Activated CD8-positive, alpha-beta T cell treated with anti-CD3 and anti-CD28 coated beads, Interleukin-2, amount 10 ng/mL, durations not matched to agents 7 days and 5 days (primary cell): Measurements from ENCODE around the gene MILR1. TPM values are rescaled to one million over a fixed set of nuclear protein-coding genes. Genes with fewer than 3 reads are reported as not detected.

Experiments used
- ATAC-seq: fragments of 150-1000 bp; cut with Tn5 transposase; one replicate; pipeline ENCODE4 v1.10.0; 2021; ENCODE audit warnings: moderate library complexity
- CTCF ChIA-PET: fragments of 350-600 bp; sonication (Branson Sonifier 250); formaldehyde crosslinking; loops from one replicate; lab custom pipeline; 2021; ENCODE audit warnings: antibody characterized with exemption; lab: Charles Lee
- POLR2A ChIA-PET: fragments of 350-600 bp; sonication (Branson Sonifier 250); formaldehyde crosslinking; loops from one replicate; lab custom pipeline; 2021; ENCODE audit warnings: antibody characterized with exemption; lab: Charles Lee
- DNase-seq: peaks from one replicate; pipeline ENCODE4 v3.0.0-alpha.2; 2020
- H3K27ac Mint-ChIP-seq: one replicate; pipeline ENCODE4 v1.8.0; 2021; ENCODE audit warnings: mild to moderate bottlenecking, mixed read lengths
- H3K27me3 Mint-ChIP-seq: one replicate; pipeline ENCODE4 v1.8.0; 2021; ENCODE audit warnings: low read depth, mixed read lengths
- H3K36me3 Mint-ChIP-seq: one replicate; pipeline ENCODE4 v1.8.0; 2021; ENCODE audit warnings: low read depth, mixed read lengths
- H3K4me1 Mint-ChIP-seq: one replicate; pipeline ENCODE4 v1.8.0; 2021; ENCODE audit warnings: low read depth, mixed read lengths
- H3K4me3 Mint-ChIP-seq: one replicate; pipeline ENCODE4 v1.8.0; 2021; ENCODE audit warnings: mild to moderate bottlenecking, mixed read lengths
- H3K9me3 Mint-ChIP-seq: one replicate; pipeline ENCODE4 v1.8.0; 2022; ENCODE audit warnings: mixed read lengths; ENCODE audit not compliant: insufficient read depth
- total RNA-seq, 2 experiments: library from RNA; stranded (reverse); gene quantifications; one replicate each; pipeline ENCODE4 v1.2.3, GENCODE V29; 2021

The MILR1 gene, protein sequence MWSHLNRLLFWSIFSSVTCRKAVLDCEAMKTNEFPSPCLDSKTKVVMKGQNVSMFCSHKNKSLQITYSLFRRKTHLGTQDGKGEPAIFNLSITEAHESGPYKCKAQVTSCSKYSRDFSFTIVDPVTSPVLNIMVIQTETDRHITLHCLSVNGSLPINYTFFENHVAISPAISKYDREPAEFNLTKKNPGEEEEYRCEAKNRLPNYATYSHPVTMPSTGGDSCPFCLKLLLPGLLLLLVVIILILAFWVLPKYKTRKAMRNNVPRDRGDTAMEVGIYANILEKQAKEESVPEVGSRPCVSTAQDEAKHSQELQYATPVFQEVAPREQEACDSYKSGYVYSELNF
- 1 to 10 TPM; 1.7 to 2.3 TPM for total RNA-seq

DNA sequence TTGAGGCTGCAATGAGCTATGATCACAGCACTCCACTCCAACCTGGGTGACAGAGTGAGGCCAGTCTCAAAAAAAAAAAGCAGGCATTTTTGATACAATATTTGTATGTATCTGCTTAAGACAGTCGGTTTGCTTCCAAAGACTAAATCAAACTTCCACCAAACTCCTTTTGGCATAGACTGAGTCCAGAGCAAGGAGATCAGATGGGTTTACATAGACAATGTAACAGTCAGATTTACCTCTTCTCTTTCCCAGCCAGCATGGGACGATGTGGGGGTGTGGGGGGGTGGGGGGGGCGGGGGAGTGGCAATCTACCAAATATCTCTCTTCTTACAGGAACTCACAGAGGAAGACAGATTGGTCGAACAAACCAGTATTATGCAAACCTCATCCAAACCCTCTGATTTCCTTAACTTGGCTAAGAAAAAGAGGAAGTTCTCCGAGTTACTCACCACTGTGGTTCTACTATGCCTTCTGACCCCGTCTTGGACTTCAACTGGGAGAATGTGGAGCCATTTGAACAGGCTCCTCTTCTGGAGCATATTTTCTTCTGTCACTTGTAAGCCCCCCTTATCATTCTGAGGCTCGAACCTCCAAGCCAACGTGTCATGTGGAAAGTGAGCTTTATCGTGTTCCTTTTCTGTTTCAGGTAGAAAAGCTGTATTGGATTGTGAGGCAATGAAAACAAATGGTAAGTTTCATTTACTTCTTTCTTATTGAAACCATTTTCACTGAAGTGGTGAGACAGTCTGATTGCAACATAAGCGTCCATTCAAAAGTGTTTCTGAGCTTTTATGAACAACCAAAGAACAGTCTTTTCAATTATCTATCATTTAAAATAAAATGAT lies at the start of gene MILR1:
Gene MILR1 (plus strand): TSS at position 451 of the 848 bp plus-strand sequence. CDS start 54 bp downstream, at position 505.
- peak; percentile 63 for ATAC-seq
- ChIA-PET CTCF (interaction anchor here (0.8 to 6.0 kb wide), 8 partner anchors 27 to 315 kb away, joined by 3 to 27 read pairs (median 4); partner anchors contain the start of gene POLG2), POLR2A (interaction anchor here (0.6 to 0.8 kb wide), 3 partner anchors 23 to 92 kb away, joined by 3 read pairs; no protein-coding TSS in a partner anchor)
- DNase-seq: no peak
- Mint-ChIP-seq H3K9me3 (no peaks in the 10 kb centered on the region), H3K4me3 (peak within 1 kb of the TSS; percentile 40), H3K36me3 (no peaks in the 10 kb centered on the region), H3K27ac (peak within 1 kb of the TSS; percentile 80), H3K4me1 (peaks cover 36% of the 10 kb centered on the region), H3K27me3 (no peaks in the 10 kb centered on the region)

DNA sequence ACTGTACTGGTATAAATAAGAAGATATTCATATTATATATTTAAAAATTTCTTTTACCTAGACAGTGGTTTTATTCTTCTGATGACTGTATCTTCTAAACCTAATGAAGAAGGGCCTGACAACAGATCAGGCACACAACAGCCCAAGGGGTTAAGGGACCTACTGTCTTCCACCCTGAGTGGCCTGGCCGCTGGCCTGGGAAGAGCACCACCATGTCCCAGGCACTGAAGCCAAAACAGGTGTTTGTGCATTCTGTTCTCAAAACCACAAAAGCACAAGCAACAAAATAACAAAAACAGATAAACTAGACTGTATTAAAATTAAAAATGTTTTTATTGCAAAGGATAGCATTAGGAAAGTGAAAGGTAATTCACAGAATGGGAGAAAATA lies 49.2 kb upstream of the MILR1 start:
- CTCF ChIA-PET: interaction anchor here (1.2 to 2.2 kb wide), 3 partner anchors 10 to 79 kb away, joined by 4 to 10 read pairs (median 4); no protein-coding TSS in a partner anchor
- Mint-ChIP-seq H3K4me1 (peaks cover 66% of the 10 kb centered on the region), H3K27ac (no peak overlapping the region), H3K36me3 (peaks cover 10% of the 10 kb centered on the region), H3K27me3 (no peaks in the 10 kb centered on the region), H3K4me3 (no peak overlapping the region), H3K9me3 (no peaks in the 10 kb centered on the region)
- DNase-seq (no peak), ATAC-seq (no peak)
- POLR2A ChIA-PET: interaction anchor here (0.6 to 2.3 kb wide), 2 partner anchors 11 to 313 kb away, joined by 3 to 9 read pairs; no protein-coding TSS in a partner anchor

DNA sequence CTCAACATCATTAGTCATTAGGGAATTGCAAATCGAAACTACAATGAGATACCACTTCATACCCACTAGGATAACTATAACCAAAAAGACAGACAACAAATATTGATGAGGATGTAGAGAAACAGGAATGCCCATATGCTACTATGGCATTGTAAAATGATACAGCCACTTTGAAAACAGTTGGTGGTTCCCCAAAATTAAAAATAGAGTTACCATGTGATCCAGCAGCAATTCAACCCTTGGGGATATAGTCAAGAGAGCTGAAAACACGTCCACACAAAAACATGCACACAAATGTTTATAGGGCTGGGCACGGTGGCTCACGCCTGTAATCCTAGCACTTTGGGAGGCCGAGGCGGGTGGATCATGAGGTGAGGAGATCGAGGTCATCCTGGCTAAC lies 48.3 kb upstream of the MILR1 start:
- Mint-ChIP-seq H3K4me1 (peaks cover 66% of the 10 kb centered on the region), H3K27me3 (no peaks in the 10 kb centered on the region), H3K36me3 (peaks cover 7% of the 10 kb centered on the region), H3K9me3 (no peaks in the 10 kb centered on the region), H3K4me3 (no peak overlapping the region), H3K27ac (peak overlapping the region; percentile 66)
- POLR2A ChIA-PET: no interaction called here
- no peak for DNase-seq
- no peak for ATAC-seq
- CTCF ChIA-PET: interaction anchor here (0.7 to 2.4 kb wide), 2 partner anchors 17 to 18 kb away, joined by 3 to 10 read pairs; no protein-coding TSS in a partner anchor

DNA sequence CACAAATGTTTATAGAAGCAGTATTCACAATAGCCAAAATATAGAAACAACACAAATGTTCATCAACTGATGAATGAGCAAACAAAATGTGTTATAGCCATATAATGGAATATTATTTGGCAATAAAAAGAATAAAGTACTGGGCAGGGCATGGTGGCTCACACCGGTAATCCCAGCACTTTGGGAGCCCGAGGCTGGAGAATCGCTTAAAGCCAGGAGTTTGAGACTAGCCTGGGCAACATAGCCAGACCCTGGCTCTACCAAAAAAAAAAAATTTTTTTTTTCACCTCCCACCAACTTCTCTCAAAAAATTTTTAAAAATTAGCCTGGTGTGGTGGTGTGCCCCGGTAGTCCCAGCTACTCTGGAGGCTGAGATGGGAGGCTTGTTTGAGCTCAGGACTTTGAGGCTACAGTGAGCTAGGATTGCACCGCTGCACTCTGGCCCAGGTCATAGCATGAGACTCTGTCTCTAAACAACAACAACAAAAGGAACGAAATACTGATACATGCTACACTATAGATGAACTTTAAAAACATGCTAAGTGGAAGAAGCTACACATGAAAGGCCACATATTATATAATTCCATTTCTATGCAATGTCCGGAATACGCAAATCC lies 47.6 kb upstream of the MILR1 start:
- Mint-ChIP-seq H3K36me3 (peaks cover 2% of the 10 kb centered on the region), H3K4me3 (peak overlapping the region; percentile 34), H3K4me1 (peaks cover 61% of the 10 kb centered on the region), H3K27me3 (no peaks in the 10 kb centered on the region), H3K9me3 (no peaks in the 10 kb centered on the region), H3K27ac (peak overlapping the region; percentile 83)
- ChIA-PET POLR2A (interaction anchor here (0.5 to 1.2 kb wide), 2 partner anchors 8 to 73 kb away, joined by 4 to 7 read pairs; no protein-coding TSS in a partner anchor), CTCF (interaction anchor here (1.1 to 2.4 kb wide), 8 partner anchors 8 to 91 kb away, joined by 3 to 10 read pairs (median 6); no protein-coding TSS in a partner anchor)
- DNase-seq (no peak), ATAC-seq (no peak)

DNA sequence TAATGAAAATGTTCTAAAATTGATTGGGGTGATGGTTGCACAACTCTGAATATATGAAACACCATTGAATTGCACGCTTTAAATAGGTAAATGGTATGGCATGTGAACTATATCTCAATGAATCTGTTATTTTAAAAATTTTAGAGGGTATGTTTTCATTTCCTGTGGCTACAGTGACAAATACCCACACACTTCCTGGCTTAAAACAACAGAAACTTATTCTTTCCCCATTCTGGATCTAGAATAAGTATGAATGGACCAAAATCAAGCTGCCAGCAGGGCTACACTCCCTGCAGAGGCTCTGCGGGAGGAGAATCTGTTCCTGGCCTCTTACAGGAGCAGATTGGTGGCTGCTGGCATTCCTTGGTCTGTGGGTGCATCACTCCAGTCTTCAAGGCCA lies 47.0 kb upstream of the MILR1 start:
- CTCF ChIA-PET: interaction anchor here (0.7 to 2.4 kb wide), 9 partner anchors 9 to 91 kb away, joined by 3 to 10 read pairs (median 6); no protein-coding TSS in a partner anchor
- H3K4me3 Mint-ChIP-seq: peak overlapping the region; percentile 34
- ATAC-seq (peak; percentile 6), DNase-seq (no peak)
- H3K27ac Mint-ChIP-seq: peak overlapping the region; percentile 83
- no peaks in the 10 kb centered on the region for H3K9me3 Mint-ChIP-seq
- peaks cover 62% of the 10 kb centered on the region for H3K4me1 Mint-ChIP-seq
- H3K27me3 Mint-ChIP-seq: no peaks in the 10 kb centered on the region
- H3K36me3 Mint-ChIP-seq: no peaks in the 10 kb centered on the region
- POLR2A ChIA-PET: interaction anchor here (0.5 to 1.2 kb wide), 2 partner anchors 9 to 72 kb away, joined by 4 to 7 read pairs; no protein-coding TSS in a partner anchor

DNA sequence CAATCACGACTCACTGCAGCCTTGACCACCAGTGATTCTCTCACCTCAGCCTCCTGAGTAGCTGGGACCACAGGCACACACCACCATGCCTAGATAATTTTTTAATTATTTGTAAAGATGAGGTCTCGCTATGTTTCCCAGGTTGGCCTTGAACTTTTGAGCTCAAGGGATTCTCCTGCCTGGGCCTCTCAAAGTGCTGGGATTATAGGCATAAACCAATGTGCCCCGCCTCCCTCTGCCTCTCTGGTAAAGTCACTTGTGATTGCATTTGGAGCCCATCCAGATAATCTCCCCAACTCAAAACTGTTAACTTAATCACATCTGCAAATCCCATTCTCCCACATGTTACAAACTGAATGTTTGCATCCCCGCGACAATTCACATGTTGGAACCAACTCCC lies 46.4 kb upstream of the MILR1 start:
- Mint-ChIP-seq H3K27me3 (no peaks in the 10 kb centered on the region), H3K4me3 (no peak overlapping the region), H3K4me1 (peaks cover 64% of the 10 kb centered on the region), H3K36me3 (no peaks in the 10 kb centered on the region), H3K27ac (peak overlapping the region; percentile 22), H3K9me3 (no peaks in the 10 kb centered on the region)
- ATAC-seq (no peak), DNase-seq (no peak)
- CTCF ChIA-PET: interaction anchor here (0.7 to 2.4 kb wide), 8 partner anchors 8 to 90 kb away, joined by 3 to 10 read pairs (median 6); no protein-coding TSS in a partner anchor
- POLR2A ChIA-PET: interaction anchor here (1.3 kb wide), 1 partner anchor 9 kb away, joined by 5 read pairs; no protein-coding TSS in a partner anchor

DNA sequence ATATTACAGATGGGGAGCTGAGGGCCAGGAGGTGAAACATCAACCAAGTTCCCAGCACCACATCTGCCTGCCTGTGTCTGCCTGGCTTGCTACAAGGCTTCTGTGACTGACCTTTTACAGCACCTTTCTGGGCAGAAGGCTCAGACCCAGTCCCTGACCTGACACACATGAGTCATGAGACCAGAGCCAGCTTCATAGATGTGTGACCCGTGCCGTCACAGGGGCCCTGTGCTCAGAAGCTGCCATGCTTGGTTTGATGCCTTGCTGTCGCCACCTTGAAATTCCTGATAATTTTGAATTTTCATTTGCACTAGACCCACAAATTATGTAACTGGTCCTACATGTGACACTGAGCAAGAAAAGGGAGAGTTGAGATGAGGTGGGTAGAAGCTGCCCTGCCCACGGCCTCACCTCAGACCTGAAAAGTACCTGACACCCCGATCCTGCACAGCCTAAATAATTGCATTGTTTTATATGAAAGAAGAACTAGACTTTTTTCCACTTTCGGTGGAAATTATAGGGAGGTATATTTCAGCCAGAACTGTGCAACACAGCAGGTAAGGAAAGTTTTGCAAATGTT lies 44.9 kb upstream of the MILR1 start:
- no peak overlapping the region for H3K4me3 Mint-ChIP-seq
- peak overlapping the region; percentile 2 for H3K27ac Mint-ChIP-seq
- ATAC-seq: no peak
- ChIA-PET POLR2A (interaction anchor here (1.3 kb wide), 1 partner anchor 11 kb away, joined by 5 read pairs; no protein-coding TSS in a partner anchor), CTCF (interaction anchor here (1.1 to 8.2 kb wide), 4 partner anchors 10 to 83 kb away, joined by 3 to 51 read pairs (median 4); partner anchors contain the start of gene PECAM1)
- H3K27me3 Mint-ChIP-seq: no peaks in the 10 kb centered on the region
- no peaks in the 10 kb centered on the region for H3K9me3 Mint-ChIP-seq
- peaks cover 54% of the 10 kb centered on the region for H3K4me1 Mint-ChIP-seq
- H3K36me3 Mint-ChIP-seq: no peaks in the 10 kb centered on the region
- no peak for DNase-seq

DNA sequence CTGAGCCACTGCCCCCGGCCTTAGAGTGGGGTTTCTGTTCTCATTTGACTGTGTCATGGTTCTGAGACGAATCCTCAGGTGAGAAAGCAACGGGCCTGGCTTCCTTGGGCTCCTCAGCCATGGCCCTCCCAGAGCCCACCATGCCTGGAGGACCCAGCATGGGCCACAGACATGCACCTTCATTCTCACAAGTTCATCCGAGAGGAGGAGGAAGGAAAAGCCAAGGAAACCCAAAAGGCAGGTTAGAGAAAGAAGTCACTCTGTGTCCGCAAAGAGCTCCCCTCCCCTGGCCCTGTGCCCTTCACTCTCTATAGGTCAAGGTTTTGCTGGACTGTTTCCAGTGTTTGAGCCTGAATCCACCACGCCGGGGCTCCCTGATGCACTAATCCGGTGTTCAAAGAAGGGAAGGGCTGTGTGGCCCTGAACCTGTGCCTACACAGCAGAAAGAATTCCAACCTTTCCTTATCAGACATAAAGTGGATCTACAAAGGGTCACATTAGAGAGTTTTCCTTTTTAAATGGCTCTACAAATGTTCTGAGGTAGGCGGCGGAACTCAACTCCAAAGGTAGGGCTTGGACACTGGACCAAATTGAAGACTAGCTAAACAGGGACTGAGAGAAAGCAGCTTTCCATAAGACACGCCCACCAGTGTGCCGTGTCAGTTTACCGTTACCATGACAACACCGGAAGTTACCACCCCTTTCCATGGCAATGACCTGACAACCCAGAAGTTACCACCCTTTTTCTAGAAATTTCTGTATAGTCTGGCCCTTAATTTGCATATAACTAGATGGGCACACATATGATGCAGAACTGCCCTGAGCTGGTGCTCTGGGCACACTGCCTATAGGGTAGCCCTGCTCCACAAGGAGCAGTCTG lies 42.4 kb upstream of the MILR1 start:
- H3K9me3 Mint-ChIP-seq: no peaks in the 10 kb centered on the region
- H3K4me1 Mint-ChIP-seq: peaks cover 39% of the 10 kb centered on the region
- ChIA-PET CTCF (interaction anchor here (2.4 to 8.2 kb wide), 2 partner anchors 9 to 13 kb away, joined by 7 to 51 read pairs; no protein-coding TSS in a partner anchor), POLR2A (interaction anchor here (1.0 kb wide), 1 partner anchor 9 kb away, joined by 3 read pairs; no protein-coding TSS in a partner anchor)
- H3K36me3 Mint-ChIP-seq: no peaks in the 10 kb centered on the region
- H3K4me3 Mint-ChIP-seq: no peak overlapping the region
- DNase-seq (no peak), ATAC-seq (peak; percentile 14)
- peak overlapping the region; percentile 34 for H3K27ac Mint-ChIP-seq
- no peaks in the 10 kb centered on the region for H3K27me3 Mint-ChIP-seq

DNA sequence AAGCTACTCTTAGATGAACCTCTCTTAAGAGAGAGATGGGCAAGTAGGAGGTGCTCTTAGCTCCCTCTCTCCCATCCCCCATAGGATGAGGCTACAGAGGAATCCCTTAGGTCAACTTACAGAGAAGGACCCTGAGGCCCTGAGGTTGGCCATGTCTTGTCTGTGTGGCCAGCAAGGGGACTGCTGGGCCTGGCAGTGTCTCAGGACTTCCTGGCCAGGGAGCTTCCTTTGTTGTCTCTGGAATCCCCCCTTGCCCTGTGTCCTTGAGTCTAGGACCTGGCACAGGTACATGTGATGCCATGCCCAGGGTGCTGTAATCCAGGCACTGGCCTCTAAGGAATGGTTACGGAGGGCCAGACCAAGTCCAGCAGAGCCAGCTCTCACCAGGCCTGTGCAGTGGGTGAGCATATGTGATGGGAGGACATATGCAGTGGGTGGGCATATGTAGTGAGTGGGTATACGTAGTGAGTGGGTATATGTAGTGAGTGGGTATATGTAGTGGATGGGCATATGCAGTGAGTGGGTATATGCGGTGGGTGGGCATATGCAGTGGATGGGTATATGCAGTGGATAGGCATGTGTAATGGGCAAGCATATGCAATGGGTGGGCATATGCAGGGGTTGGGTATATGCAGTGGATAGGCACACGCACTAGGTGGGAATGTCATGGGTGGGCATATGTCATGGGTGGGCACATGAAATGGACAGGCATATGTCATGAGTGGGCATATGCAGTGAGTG lies 38.0 kb upstream of the MILR1 start:
- no peak for DNase-seq
- Mint-ChIP-seq H3K27ac (no peak overlapping the region), H3K36me3 (no peaks in the 10 kb centered on the region), H3K27me3 (no peaks in the 10 kb centered on the region), H3K4me1 (peaks cover 37% of the 10 kb centered on the region), H3K9me3 (no peaks in the 10 kb centered on the region), H3K4me3 (no peak overlapping the region)
- CTCF ChIA-PET: interaction anchor here (0.6 to 8.2 kb wide), 3 partner anchors 9 to 108 kb away, joined by 3 to 51 read pairs (median 3); no protein-coding TSS in a partner anchor
- no peak for ATAC-seq
- POLR2A ChIA-PET: interaction anchor here (1.2 to 1.3 kb wide), 2 partner anchors 13 to 94 kb away, joined by 3 to 4 read pairs; no protein-coding TSS in a partner anchor
